Activated CD4-positive, alpha-beta T cell treated with anti-CD3 and anti-CD28 coated beads, Interleukin-10, Interleukin-2, amounts not matched to agents 100 ng/mL and 50 ng/mL, durations not matched to agents 16 hours and 8 hours (primary cell): ENCODE data around the gene DNAAF9.
"Not testable (repeated sequence)": the region's sequence is repeated elsewhere in the genome, so short reads cannot be mapped to it uniquely, and the experiment has no call there.

Experiments
- DNase-seq: peaks from one replicate; pipeline ENCODE4 v3.0.0-alpha.2; 2020

DNAAF9 gene

DNA sequence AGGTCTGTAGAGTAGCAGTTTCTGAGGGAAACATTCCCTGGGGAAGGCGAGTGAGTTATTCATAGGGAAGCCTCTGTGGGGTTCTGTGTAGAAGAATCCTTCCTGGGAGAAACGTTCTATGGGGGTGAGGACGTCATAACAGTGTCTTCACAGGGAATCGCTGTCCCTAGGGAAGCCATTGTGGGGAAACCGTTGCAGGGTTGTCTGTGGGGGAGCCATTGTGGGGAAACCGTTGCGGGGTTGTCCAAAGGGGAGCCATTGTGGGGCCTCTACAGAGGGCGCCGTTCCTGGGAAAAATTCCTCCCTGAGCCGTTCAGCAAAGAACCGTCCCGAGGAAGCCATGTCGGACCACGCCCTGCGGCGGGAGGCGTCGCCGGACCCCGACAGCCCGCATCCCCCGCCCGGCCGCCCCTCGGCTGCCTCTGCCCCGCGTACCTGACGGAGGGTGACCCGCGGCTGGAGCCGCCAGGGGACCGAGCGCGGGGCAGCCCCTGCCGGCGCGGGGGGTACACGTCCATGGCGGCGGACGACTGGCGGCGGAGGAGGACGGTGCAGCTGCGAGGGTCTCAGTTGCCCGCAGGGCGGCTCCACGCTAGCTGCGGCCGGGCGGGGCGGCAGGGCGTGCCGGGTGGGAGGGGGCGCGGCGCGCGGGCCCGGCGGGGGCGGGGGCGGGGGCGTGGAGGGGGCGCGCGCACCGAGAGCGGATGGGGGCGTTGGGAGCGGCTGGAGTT, at the start of gene DNAAF9:
TSS of gene DNAAF9 (minus strand) at position 630 of the 731 bp plus-strand sequence. CDS start at position 518, 112 bp downstream.
- peak; percentile 63 for DNase-seq

DNA sequence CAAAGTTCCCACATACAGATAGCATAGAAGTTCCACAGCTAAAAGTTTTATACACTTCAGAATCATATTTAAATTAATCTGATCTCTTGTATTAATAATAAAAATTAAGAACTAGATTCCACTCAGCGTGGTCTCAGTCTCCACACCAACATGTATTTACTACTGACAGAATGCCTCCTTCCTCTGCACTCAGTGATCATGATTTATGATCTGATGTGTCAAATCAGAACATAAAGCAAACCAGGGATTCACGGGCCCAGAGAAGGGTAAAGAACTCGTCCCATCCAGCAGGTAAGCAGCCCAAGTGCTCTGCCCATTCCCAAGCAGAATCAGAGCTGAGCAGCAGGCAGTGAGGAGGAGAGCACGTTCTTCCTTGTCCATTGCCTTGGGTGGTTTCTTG, 49.2 kb upstream of the DNAAF9 start:
- no peak for DNase-seq

DNA sequence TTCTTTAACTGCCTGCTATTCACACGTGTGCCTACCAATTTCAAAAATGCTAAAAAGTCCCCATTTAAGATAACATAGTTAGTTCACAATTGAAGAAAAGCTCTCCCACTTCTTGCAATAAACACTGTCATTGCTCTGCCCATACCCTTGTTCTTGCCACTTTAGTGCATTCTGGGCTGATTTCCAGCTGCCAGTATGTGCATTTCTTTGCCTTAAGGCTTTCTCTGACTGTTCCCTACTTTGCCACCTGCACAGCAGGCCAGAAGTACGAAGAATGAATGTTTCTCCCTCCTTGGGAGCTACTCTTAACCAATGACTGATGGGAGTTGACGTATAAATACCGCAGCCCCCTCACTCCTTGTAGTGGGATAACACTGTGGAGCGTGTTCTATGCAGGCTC, 47.4 kb upstream of the DNAAF9 start:
- no peak for DNase-seq

DNA sequence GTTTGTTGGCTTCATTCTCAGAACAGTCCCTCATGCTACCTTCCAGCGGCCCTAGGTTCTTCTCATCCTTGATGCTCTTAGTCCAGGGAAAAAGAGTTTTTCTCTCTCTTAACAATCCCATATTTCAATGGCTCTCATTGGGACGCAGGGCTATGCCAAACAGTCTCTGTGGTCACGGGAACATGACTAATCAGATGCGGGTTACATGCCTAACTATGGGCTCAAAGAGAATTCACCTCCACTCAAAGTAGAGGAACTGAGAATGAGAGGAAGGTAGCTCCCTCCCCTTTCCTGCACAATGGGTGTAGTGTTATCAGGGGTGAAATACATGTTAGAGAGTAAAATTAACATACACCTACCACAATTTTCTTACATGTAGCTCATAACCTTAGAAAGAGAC, 45.2 kb upstream of the DNAAF9 start:
- DNase-seq, result no peak

DNA sequence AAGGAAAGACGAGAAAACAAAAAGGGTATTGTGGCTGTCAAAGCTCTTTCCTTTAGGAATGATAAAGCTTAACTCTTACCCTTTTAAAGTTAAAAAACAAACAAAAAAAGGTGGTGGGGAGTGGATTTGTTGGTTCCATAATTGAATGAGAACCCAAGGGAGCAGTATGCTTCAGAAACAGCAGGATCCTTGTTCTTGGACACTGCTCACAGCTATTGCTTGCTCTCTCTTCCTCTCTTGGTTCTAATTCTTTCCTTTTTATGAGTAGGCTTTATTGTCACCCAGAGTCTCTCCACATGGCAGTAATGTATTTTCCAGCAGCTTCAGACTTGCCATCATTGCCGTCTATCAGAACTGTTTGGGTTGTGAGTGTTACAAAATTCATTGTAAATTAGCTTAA, 44.7 kb upstream of the DNAAF9 start:
- DNase-seq, result no peak

DNA sequence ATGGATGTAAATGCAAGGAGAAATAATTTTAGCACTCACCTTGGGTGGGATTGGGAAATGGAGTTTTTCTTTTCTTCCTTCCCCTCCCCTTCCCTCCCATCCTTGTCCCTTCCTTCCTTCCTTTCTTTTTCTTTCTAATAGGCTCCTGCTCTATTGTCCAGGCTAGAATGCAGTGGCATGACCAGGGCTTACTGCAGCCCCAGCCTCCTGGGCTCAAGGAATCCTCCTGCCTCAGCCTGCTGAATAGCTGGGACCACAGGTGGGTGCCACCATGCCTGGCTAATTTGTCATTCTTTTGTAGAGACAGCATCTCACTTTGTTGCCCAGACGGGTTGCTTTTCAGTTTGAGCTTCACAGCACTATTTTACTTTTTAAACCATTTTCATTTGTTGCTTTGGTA, 41.9 kb upstream of the DNAAF9 start:
- no peak for DNase-seq

DNA sequence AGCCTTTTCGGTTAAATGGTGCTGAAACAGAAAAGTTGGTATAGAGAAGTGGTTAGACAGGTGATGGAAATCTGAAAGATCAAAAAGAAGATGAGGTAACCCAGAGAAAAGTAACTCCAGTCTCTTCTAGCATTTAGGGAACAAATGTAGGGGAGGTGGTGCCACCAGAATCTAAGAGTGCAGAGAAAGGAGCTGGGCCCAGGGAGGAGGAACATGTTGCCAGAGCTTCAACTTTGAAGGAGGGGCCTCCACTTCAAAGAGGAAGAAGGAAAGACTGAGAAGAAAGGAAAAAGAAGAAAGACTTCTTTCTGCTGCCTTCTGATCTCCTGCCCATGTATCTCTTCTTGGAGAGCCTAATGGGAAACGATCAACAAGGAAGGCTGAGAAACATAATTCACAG, 39.9 kb upstream of the DNAAF9 start:
- no peak for DNase-seq

DNA sequence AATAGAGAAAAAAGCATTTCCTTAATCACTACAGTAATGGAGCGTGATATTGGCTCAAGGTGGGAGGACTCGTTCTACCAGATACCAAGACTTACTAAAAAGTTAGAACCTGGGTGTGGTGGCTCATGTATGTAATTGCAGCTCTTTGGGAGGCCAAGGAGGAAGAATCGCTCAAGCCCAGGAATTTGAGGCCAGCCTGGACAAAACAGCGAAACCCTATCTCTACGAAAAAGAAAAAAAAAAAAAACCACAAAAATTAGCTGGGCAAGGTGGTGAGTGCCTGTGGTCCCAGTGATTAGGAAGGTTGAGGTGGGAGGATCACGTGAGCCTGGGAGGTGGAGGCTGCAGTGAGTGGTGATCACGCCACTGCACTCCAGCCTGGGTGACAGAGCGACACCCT, 39.3 kb upstream of the DNAAF9 start:
- no peak for DNase-seq

DNA sequence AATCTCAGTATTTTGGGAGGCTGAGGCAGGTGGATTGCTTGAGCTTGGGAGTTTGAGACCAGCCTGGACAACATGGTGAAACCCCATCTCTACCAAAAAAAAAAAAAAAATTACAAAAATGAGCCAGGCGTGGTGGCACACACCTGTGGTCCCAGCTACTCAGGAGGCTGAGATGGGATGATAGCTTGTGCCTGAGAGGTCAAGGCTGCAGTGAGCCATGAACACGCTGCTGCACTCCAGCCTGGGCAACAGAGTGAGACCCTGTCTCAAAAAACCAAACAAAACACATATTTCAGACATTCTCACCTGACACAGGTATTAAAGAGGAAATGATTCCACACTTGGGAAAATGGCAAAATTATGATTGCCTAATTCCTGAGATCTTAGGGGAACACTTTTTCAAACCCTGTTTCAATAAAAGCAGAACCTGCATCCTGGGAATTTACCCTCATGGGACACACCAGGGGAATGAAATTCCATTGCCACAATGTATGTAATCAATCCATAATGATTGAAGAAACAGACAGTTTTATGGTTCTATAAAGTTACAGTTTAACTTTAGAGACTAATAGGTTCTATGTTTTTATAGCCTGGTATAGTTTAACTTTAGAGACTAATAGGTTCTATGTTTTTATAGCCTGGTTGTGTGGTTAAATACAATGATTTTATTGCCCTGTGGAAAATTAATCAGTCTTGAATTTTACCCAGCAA, 29.6 kb upstream of the DNAAF9 start:
- DNase-seq, result no peak

DNA sequence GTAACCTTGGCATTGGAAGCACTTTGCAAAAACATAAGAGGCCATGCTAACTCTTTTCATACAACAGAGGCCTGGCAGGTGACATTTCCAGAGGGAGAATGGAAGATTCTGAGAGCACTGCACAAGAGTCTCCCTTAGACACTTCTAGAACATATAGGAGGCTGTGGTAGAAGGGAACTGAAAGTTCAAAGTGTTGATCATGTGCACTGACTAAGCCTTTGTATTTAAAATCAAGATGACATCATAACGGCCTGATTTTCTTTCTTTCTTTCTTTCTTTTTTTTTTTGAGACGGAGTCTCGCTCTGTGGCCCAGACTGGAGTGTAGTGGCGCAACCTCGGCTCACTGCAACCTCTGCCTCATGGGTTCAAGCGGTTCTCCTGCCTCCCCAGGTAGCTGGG, 26.8 kb upstream of the DNAAF9 start:
- DNase-seq, result no peak

DNA sequence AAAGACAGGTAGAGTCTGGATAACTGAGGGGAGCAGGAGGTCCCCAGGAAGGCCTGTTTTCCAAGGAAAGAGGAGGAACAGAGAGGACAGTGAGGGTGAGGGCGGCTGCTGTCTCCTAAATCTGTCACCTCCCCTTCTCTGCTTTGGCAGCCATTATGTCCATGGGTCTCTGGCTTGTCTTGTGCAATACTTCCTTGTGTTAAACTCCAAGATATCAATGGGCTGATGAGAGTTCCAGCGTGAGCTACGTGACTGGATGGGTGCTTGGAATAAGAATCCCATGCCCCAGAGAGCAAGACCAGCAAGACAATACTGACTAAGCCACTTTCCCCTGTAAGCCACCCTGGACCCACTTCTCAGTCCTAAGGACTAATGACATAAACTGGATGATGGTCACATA, 26.3 kb upstream of the DNAAF9 start:
- DNase-seq, result no peak

DNA sequence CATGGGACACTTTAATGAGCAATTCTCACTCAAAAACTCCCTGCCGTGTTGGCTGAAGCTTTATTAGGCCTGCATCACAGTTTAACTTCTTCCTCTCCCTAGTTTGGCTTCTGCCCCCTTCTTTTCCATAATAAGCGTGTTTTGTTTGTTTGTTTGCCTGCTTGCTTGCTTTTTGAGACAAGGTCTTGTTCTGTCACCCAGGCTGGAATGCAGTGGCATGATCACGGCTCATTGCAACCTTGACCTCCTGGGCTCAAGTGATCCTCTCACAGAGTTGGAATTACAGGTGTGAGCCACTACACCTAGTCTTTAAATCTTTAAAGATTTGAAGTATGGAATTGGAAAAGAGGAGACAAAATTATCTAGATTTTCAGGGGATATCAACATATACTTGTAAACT, 25.4 kb upstream of the DNAAF9 start:
- DNase-seq, result no peak

DNA sequence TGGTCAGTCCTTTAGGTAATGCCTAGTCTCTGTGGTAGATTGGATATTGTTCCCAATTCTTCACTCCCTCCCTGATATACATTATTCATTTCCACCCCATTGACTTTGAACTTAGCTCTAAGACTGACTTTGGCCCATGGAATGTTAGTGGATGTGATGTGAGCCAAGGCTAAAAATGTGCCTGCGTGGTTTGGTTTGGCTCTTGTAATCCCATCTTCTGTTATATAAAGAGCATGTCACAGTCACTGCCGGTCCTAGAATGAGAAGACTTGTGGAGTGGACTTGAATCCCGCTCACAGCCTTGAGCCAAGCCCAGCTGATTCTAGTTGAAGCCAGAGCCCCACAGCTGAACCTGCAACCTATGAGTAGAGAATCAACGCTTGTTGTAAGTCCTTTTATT, 23.6 kb upstream of the DNAAF9 start:
- DNase-seq, result no peak

DNA sequence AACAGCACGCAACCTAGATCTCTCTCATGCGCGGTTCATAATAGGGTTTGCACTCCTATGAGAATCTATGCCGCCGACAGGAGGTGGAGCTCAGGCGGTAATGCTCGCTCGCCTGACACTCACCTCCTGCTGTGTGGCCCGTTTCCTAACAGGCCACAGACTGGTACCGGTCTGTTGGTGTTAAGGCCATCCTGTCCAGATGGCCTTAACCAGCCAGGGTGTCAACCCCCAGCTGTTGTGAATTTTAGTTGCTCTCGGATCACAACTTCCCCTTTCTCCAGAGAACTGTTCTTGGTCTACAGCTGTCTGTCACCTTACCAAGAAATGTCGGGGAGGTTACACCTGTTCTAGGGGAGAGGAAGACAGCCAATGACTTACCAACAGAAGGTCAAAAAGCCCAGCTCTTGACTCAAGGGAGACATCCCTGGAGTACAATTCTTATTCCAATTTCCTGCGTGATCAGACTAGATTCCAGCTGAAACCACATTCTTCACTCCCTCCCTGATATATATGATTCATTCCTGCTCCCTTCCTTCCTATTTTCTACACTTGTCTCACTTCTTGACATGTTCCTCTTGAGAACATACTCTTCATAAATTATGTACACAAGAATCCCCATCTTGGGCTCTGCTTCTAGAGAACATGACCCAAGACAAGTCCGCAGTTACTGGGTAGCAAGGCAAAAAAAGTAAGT, 23.1 kb upstream of the DNAAF9 start:
- no peak for DNase-seq

DNA sequence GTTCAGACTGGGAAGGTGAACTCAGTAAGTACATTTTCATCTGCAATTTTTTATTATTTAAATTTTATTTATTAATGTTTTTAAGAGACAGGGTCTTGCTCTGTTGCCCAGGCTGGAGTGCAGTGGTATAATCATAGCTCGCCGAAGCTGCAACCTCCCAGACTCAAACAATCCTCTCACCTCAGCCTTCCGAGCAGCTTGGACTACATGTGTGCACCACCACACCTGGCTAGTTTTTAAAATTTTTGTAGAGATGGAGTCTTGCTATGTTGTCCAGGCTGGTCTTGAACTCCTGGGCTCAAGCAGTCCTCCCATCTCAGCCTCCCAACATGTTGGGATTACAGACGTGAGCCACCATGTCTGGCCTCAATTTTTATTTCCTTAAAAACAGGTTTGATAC, 19.3 kb upstream of the DNAAF9 start:
- not testable (repeated sequence) for DNase-seq

DNA sequence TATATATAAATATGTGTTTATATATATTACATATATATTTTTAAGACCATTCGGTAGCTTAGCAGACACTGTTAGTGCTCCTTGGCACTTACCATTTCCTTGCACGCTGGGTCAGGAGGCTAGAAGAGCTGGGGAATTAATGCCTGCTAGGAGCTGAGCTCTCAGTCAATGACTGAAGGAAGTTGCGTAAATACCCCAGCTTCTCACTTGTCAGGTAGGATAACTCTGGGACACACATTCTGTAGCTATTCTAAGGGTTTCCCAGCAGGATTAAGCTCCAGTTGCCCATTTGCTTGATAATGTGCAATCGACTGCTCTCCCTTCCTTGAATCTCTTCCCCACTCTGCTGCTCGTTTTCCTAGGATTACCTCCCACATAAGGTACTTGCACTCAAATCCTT, 15.7 kb upstream of the DNAAF9 start:
- DNase-seq, result no peak

DNA sequence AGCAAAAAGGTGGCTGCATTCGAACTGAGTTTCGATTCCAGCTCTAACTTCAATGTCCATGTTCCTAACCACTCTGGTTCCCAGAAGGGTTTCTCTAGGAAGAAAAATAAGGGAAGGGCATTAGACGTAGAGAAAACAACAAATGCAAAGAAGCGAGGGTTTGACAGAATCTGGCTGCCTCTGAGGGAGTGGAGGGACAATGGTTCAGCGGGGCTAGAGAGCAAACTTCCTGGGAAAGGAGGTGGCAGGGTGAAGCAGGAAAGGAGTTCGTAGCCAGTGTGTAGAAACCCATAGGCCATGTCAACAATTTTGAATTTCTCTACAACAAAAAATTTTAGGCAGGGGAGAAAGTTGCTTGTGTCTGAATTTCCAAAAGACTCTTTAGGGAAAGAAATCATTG, 14.5 kb upstream of the DNAAF9 start:
- DNase-seq, result no peak

DNA sequence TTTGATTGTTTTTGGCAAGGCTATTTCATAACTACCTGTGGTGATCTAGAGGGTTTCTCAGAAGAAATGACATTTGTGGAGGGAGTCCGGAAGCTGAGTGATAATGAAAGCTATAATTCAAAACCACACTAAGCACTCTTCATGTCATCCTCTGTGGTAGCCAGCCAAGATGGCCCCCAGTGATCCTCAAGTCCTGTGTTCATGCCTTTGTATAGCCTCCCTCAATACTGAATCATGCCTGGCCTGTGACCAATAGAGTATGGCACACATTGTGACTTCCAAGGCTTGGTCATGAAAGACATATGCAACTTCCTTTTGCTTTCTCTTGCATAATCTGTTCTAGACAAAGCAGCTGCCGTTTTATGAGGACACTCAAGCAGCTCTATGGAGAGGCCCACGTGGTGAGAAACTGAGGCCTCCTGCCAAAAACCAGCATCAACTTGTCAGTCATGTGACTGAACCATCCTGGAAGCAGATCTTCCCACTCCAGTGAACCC, 12.8 kb upstream of the DNAAF9 start:
- peak; percentile 92 for DNase-seq

DNA sequence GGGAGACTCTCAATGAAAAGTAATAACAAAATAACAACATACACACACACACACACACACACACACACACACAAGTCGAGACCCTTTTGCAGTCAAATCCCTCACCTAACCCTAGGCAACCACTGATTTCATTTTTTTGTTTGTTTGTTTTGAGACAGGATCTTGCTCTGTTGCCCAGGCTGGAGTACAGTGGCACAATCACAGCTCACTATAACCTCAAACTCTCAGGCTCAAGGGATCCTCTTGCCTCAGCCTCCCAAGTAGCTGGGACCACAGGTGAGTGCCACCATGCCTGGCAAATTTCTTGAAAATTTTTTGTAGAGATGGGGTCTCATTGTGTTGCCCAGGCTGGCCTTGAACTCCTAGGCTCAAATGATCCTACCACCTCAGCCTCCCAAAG, 10.7 kb upstream of the DNAAF9 start:
- DNase-seq, result not testable (repeated sequence)

DNA sequence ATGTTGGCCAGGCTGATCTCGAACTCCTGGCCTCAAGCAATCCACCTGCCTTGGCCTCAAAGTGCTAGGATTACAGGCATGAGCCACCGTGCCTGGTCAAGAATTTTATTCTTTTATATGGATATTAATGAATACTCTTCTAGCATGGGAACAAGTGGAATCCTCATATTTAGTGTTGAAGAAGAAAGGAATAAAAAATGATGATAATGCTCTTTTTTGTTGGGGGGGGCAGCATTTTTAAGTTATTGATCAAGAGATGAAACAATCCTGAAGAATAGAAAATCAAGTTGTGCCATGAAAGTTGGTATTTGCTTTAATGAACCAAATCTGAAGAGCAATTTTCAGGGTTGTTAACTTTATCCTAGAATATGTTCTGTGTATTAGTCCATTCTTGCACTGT, 6.7 kb upstream of the DNAAF9 start:
- DNase-seq, result no peak

DNA sequence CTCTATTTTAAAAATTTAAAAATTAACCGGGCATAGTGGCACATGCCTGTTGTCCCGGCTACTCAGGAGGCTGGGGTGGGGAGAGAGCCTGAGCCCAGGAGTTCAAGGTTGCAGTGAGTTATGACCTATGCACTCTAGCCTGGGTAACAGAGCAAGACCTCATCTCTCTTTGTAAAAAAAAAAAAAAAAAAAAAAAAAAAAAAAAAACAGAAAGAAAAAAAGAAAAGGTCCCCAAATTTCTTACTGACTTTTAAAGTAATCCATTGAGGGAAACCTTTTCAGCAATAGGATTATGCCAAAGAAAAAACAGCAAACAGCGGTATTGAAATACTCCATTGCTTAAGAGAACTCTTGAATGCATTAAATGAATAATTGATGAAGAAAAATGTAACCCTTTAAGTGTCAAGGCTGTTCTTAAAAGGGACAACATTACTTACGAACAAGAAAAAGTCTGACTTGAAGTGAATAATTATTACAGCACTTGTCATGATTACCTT, 6.0 kb upstream of the DNAAF9 start:
- DNase-seq, result no peak

DNA sequence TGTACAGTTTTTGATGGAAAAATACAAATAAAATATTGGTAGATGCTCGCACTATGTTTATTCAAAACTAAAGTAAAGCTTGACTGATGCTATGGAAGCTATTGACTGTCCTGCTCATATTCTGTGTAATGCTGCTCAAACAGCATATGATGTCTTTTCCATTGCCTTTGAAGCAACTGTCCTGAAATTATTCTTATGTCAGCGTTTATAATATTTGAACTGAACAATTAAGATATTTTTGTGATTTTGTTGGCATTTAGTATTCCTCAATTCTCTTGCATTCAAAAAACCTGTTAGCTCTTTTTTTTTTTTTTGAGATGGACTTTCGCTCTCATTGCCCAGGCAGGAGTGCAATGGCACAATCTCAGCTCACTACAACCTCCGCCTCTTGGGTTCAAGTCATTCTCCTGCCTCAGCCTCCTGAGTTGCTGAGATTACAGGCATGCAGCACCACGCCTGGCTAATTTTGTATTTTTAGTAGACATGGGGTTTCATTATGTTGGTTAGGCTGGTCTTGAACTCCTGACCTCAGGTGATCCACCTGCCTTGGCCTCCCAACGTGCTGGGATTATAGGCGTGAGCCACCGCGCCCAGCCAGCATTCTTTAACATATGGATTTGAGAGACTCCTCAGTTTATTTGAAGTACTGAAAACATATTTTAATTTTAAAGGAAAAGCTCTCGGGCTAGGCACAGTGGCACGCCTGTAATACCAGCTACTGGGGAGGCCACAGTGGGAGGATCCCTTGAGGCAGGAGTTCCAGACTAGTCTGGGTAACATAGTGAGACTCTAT, 5.3 kb upstream of the DNAAF9 start:
- no peak for DNase-seq

DNA sequence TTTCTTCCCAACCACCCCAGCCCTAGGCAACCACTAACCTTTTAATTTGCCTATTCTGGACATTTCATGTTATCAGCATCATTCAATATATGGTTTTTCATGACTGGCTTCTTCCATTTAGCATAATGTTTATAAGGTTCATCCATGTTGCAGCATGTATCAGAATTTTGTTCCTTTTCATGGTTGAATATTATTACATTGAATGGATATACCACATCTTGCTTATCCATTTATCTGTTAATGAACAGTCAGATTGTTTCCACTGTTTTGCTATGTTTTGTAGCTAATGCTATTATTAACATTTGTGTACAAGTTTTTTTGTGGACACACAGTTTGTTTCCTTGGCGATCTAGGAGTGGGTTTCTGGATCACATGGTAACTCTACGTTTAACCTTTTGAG, 3.0 kb upstream of the DNAAF9 start:
- no peak for DNase-seq
